ENCODE data around the gene GALNT9.
"Not testable (repeated sequence)": the region's sequence is repeated elsewhere in the genome, so short reads cannot be mapped to it uniquely, and the experiment has no call there.

The GALNT9 gene

DNA sequence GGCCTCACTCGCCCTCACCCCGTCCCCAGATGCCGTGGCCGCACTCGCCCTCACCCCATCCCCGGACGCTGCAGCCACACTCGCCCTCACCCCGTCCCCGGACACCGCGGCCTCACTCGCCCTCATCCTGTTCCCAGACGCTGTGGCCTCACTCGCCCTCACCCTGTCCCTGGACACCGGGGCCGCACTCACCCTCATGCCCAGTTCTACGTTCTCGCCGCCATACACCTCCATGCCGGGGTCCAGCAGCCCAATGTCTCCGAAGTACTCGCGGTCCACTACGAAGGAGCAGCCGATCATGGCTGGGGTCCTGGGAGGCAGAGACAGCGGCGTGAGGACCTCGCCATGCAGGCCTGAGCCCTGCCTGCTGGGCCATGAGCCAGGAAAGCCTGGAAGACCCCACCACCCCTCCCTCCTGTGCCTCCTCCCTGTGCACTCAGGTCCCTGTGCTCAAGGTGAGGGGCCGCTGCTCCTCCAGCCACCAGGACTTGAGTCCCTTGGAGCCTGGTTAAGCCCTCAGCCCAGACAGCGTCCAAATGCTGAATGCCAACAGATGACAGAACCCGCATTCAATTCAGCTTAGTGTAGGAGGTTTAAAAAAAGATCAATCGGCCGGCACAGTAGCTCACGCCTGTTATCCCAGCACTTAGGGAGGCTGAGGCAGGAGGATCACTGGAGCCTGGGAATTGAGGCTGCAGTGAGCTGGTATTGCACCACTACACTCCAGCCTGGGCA is 81.5 kb downstream of the GALNT9 start:
- ATAC-seq: no peak

DNA sequence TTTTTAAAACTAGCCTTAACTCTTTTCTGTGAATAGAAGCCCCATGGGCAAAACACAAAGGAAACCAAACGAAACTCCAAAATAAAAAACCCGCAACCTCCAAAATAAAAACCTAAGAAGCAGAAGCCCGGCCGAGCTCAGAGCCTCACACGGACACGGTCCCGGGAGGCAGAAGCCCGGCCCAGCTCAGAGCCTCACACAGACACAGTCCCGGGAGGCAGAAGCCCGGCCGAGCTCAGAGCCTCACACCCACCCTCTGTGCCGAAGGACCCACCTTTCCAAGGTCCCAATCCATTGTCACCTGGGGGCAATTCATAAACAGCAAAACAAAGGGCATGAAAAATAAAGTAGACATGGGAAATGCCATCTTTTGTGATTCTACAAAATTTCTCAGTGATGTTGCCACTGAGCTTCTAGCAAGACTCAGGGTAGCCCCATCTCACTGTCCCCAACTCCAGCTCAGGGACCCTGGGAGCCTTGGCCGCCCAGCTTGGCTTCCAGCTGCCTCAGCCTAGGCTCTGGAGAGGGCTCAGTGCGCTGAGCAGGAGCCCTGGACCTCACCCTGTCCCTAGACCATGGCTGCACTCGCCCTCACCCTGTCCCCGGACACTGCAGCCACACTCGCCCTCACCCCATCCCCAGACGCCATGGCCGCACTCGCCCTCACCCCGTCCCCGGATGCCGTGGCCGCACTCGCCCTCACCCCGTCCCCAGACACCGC is 82.2 kb downstream of the GALNT9 start:
- ATAC-seq: no peak

DNA sequence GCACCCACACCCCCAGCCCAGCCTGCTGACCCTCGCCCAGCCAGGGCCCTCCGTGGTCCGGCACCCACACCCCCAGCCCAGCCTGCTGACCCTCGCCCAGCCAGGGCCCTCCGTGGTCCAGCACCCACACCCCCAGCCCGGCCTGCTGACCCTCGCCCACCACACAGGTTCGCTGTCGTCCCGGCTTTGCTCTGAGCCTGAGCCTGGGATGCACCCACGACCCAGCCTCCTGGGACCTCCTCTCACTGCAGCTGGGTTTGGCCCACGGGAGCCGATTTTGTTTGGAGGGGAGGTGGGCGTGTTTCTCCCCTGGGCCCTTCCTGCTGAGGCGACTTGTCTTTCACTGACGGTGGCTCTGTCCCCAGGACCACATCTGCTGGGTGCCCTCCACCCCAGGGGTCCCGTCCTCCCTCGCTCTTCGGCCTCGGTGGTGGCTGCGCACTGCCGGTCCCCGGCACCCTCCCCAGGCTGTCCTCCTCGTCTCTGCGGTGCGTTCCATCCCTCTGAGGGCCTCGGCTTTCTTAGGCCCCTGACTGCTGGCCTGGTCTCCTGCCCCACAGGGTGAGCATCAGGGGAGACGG is 83.8 kb downstream of the GALNT9 start:
- ATAC-seq: no peak

DNA sequence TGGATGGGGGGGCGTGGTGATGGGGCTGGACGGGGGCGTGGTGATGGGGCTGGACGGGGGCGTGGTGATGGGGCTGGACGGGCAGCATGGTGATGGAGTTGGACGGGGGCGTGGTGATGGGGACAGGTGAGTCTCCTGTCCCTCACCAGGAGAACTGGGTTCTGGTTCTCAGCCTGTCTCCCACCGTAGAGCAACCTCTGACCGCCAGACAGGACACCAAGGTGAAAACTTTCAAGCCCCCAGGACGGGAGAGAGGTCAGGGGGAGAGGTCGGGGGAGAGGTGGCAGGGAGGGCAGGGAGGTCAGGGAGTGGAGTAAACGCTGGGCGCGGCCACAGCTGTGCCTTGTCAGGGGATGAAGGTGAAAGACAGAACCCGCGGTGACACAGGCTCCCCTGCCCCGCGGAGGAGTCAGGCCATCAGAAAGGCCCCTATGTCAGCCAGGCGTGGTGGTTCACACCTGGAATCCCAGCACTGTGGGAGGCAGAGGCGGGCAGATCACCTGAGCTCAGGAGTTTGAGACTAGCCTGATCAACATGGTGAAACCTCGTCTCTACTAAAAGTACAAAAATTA is 84.6 kb downstream of the GALNT9 start:
- ATAC-seq: no peak

DNA sequence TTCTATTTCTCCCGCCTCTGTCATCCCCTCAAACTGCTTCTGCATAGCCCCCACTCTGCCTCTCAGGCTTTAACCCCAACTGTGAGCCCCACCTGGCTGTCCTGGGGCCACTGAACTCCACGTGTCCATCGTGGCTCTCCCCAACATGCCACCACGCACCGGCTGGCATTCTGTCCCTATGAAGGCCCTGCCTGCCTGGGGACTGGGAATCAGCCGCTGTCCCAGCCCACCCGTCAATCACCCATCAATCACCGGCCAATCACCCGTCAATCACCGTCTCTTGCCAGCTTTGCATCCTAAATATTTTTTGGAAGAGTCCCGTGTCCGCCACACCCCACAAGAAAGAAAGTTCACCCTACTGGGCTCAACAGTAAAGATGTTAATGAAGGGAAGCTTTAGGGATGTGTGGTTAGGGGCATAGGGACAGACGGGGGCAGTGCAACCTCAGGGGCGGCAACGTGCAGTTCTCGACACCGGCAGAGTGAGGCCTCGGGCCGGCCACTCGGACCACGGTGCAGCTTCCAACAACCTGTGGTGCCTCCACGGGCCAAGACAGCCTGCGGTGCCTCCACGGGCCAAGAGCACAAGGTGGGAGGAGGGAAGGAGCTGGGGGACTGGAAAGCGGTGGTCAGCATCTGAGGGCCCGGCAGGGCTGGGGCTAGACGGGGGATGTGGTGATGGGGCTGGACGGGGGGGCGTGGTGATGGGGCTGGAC is 85.6 kb downstream of the GALNT9 start:
- ATAC-seq: no peak

DNA sequence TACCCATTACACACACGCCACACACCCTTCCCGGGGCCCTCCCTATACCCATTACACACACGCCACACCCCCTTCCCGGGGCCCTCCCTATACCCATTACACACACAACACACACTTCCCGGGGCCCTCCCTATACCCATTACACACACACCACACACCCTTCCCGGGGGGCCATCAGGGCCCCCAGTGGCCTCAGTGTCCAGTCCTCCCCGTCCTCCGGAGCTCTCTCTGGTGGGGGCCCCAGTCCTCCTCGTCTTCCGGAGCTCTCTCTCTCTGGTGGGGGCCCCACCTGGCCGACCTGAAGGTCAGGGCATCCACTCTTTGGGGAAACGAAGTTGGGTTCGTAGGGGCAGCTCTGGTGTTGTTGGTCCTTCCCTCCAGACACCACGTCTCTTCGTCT is 86.2 kb downstream of the GALNT9 start:
- not testable (repeated sequence) for ATAC-seq

DNA sequence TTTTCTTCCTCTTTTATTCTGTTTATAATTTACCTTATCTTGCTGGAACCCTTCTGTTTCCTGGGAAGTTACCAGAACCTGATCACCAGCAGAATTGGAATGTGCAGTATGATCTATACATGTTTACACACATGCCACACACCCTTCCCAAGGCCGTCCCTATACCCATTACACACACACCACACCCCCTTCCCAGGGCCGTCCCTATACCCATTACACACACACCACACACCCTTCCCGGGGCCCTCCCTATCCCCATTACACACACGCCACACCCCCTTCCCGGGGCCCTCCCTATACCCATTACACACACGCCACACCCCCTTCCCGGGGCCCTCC is 88.8 kb downstream of the GALNT9 start:
- not testable (repeated sequence) for ATAC-seq

DNA sequence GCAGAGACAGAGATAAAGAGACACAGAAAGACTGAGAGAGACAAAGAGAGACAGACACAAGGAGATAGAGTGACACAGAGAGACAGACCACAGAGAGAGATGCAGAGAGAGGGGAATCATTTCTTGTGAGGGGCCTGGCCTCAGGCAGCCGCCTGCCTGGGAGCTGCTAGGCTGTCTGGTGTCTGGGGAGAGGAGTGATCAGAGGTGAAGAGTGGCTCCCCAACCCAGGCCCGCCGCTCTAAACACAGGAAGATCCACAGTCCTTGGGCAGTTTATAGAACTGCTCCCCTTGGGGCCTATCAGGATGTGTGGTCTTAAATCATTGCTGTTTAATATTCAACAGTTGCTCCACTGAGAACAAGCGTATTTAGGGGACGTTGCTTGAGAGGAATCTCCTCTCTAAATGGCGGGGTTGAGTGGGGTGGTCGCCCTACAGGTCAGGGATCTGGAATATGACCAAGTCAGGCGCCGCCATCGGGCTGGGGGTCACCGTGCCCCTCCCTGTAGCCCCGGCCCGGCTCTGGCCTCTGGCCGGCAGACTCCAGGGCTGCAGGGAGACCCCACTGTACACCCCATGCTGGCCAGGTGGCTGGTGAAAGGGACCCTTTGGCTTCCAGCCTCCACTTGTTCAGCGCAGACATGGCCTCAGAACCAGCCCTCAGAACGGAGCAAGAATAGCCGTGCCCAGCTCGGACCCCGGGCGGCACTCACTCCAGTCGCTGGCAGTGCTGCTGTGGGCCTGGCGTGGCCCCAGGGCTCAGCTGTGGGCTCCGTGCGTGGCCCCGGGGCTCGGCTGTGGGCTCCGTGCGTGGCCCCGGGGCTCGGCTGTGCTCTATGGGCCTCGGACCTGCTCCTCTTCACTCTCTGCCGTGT is 89.4 kb downstream of the GALNT9 start:
- ATAC-seq: no peak

DNA sequence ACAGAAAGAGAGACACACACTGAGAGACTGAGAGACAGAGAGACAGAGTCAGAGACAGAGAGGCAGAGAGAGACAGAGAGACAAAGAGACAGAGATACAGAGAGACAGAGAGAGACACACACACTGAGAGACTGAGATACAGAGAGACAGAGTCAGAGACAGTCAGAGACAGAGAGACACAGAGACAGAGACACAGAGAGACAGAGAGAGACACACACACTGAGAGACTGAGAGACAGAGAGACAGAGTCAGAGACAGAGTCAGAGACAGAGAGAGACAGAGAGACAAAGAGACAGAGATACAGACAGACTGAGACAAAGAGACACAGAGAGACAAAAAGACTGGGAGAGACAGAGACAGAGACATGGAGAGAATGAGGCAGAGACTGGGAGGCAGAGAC is 90.0 kb downstream of the GALNT9 start:
- ATAC-seq: no peak

DNA sequence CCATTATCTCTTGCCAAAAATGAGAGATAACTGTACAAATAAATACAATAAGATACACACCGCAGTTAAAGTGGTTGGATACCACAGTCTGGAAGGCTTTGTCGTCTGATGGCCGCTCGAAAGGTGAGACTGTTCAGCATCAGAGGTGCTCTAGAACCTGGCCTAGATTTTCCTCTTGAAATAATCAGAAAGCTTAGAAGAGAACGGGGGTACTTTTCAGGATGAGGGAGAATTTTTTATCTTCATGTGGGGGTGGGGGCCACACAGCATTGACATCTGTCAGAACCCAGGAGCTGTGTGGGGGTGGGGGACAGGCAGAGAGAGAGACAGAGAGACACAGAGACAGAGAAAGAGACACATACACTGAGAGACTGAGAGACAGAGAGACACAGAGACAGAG is 90.5 kb downstream of the GALNT9 start:
- no peak for ATAC-seq

DNA sequence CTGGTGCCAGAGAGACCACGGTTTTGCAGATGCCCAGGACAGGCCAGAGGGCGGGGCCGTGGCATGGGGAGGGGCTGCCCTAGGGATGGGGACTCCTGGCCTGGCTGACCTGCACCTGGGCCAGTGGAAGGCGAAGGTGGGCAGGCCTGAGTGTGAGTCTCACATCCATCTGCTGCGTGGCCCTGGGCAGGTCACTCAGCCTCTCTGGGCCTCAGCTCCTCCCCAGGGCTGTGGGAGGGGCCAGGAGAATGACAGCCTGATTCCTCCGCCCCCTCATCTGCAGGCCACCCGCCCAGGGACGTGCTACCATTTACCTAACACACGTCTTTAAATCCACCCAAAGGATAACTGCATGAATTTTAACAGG is 90.9 kb downstream of the GALNT9 start:
- no peak for ATAC-seq

DNA sequence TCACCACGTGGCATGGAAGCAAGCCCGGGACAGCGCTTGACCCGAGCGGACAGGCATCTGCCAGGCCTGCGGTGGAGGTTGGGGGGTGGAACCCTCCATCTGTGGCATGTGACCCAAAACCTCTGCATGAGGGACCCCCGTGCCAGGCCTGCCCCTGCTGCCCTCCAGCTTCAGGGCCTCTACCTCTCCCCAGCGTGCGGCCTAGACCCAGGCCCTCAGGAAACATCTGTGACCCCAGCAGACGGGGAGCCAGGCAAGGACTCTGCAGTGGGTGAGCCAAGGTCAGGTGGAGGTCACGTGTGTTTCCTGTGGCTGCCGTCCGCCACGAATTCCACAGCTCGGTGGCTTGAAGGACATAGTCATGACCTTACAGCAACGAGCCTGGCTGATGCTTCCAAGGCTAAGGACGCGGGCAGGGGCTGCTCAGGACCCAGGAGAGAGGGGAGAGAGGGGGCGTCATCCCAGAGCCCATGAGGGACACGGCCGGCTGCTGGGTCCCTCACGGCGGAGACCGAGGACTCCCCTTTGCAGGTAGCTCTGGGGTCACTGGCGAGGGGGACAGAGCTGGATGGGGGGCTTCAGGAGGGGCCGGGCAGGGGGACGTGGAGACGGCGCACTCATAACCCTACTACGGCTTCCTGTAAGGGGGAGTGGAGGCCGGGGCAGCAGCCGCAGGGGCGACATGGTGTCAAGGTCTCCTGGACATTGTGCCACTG is 91.5 kb downstream of the GALNT9 start:
- ATAC-seq: no peak

DNA sequence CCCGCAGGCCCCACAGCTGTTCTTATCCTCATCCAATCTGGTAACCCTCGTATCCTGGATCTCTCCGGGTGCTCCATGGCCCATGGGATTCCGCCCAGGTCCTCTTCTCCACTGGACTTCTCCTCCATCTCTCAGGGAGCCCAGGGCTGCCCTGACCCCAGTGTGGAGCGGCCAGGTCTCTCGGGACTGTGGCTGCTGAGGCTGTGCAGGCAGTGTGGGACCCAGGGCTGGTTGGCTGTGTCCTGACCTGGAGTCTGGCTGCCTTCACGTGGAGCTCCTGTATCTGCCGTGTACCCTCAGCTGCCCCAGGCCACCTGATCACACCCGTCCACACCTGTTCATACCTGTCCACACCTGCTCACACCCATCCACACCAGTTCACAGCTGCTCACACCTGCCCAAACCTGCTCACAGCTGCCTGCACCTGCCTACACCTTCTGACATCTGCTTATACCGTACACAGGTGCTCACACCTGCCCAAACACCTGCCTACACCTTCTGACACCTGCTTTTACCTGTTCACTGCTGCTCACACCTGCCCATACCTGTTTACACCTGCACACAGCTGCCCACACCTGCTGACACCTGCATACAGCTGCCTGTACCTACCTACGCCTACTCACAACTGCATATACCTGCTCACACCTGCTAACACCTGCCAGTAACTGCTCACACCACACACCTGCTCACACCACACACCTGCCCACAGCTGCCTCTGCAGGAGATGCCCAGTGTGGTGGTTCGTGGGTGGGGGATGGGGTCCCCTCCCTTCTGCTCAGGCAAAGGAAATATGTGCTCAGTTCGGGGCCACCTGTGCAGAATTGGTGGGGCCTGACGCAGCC is 92.2 kb downstream of the GALNT9 start:
- ATAC-seq: no peak

DNA sequence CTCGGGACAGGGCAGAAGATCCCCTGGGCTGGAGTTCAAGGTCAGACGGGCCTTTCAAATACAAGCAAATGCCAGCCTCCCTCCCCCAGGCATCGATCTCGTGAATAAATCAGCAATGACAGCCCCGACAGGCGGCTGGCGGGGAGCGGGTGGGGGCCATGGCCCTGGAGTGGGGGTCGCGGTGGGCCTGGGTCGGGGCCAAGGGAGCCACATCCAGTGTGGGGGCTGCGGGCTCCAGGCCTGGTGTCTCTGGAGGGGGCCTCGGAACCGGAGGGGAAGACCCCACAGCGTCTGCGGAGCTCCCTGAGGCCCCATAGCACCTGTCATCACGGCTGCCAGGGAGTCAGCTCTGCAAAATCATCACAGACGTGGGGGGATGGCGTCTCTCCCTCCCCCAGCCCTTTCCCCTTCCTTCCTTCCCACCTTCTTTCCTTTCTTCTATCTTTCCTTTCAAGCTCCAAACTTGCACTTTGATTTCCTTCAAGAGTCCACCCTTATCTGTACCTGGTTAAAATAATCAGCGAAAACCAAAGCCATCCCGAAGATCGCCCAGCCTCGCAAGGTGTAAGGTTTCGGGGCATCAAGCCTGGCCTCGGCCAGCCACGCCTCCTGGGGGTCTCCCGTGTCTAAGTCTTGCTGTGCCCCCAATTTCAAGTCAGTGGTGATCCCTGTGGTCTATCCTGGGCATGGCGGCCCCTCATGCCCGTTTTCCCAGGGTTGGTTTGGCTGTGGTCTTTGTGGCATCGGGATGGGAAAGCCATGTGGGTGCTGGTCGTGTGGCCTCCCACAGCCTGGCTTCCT is 93.1 kb downstream of the GALNT9 start:
- ATAC-seq: no peak

DNA sequence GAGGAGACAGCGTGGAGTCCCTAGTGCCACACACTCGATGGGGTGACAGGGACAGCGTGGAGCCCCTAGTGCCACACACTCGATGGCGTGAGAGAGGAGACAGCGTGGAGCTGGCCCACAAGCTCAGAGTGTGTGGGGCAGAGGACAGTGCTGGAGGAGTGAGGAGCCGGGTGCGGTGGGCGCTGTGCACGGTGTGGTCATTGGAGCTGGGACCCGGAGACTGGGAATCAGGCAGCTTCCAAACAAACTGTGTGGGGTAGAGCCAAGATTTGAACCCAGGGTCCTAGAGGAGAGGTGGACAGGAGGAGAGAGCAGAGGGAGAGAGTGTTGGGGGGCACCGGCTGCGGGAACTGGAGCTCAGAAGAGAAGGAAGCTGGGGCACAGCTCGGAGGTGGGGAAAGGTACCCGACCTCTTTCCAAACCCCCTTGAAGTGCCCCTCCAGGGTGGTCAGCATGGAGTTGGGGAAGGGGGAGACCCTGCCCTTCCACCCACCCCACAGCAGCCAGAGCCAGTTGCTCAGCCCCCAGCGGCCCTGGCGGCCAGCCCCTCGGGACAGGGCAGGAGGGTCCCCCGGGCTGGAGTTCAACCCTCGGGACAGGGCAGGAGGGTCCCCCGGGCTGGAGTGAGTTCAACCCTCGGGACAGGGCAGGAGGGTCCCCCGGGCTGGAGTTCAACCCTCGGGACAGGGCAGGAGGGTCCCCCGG is 94.1 kb downstream of the GALNT9 start:
- no peak for ATAC-seq

DNA sequence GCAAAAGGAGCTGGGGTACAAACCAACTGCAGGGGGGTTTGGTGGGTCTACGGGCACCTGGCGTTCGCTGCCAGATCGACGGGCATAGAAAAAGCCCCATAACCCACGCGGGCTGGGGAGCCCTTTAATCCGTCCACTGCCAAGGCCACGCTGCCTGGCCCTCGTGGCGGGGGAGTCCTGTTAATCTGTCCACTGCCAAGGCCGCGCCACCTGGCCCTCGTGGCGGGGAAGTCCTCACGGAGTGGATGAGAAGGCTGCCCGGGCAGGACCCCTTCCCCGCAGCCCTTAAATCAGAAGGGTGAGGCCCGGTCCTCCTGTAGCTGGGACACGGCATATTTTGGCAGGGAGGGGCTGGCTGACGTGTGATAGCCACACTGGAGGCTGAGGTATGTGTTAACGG is 99.0 kb downstream of the GALNT9 start:
- ATAC-seq: no peak

DNA sequence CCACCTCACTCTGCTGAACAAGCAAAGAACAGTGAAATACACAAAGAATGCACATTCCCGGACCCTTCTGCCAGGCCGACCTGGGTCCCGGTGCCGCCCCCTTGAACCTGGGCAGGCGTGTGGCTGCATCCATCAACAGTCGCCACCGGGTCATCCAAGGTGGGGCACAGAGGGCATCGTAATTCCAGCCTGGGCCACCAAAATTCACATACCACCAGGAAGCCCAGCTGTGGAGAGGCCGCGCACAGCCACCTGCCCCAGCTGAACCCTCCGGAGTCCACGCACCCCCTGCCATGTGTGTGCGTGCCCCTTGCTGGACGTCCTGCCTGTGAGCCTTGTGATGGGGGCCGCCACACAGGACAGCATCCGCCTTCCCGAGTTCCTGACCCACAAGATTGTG is 99.5 kb downstream of the GALNT9 start:
- no peak for ATAC-seq

DNA sequence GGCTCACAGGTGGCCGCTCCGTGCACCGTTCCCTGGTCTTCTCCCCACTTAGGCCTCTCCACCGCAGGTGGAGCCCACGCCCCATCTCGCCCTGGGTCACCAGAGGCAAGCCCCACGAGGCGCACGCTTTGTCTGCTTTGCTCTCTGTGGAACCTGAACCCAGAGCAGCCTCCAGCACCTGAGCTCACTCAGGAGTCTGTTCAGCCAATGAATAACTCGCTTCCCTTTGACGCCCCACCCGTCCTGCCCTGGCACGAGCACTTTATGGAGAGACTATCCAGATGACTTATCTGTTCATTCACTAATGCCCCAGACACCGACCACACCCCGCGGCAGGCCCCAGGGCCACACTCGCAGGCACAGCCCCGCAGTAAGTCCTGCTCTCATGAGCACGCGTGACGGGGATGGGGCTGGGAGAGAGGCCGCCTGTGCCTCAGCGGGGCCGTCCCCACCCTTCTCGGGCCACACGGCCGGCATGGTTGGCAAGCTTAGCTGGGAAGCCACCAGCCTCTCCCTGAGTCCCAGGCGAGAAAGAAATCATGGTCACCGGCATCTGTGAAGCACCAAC is 100.1 kb downstream of the GALNT9 start:
- ATAC-seq: no peak

All from activated CD4-positive, CD25-positive, alpha-beta regulatory T cell treated with anti-CD3 and anti-CD28 coated beads, Interleukin-2, amount 50 U/mL, for 24 hours (primary cell).